Fibroblast of the aortic adventitia (primary cell): ENCODE measurements around the gene OSBPL5. TPM values are rescaled to one million over a fixed set of nuclear protein-coding genes. Genes with fewer than 3 reads are reported as not detected.

ENCODE experiments used
- DNase-seq: peaks from one replicate; pipeline ENCODE4 v3.0.0-alpha.2; 2010; ENCODE audit warnings: low read depth
- H3K4me3 ChIP-seq: 2 replicates; pipeline ENCODE4 v1.5.1; 2011; ENCODE audit warnings: low read depth, mild to moderate bottlenecking, control low read depth, low read length, moderate library complexity
- CTCF ChIP-seq: IDR thresholded peaks from 2 replicates; pipeline ENCODE4 v1.5.1; 2011; ENCODE audit warnings: mild to moderate bottlenecking, low read length, control low read depth, inconsistent platforms; ENCODE audit not compliant: insufficient read depth
- small RNA-seq: library from RNA; depleted of rRNA; stranded (forward); fragments of <200 nt; gene quantifications from one replicate; pipeline ENCODE3, GENCODE V24; 2012
- total RNA-seq: library from RNA; depleted of rRNA; stranded (reverse); fragments of >200 nt; gene quantifications from 2 replicates; pipeline ENCODE4 v1.2.3, GENCODE V29; 2012; ENCODE audit warnings: low replicate concordance

Gene OSBPL5
- total RNA-seq, 1 donor: 24.8 TPM

- peak; percentile 48 for DNase-seq
- no peak overlapping the region for H3K4me3 ChIP-seq
- no peak for TF ChIP-seq CTCF
These were observed 121.1 kb downstream of the OSBPL5 start for GRCh38 chr11:3044004-3044403.

GRCh38 chr11:3043315-3043871 is 121.7 kb downstream of the OSBPL5 start:
- peak; percentile 73 for DNase-seq
- TF ChIP-seq CTCF: no peak
- H3K4me3 ChIP-seq: no peak overlapping the region

GRCh38 chr11:3042496-3043314 is 122.4 kb downstream of the OSBPL5 start:
- TF ChIP-seq CTCF: no peak
- DNase-seq: no peak
- no peak overlapping the region for H3K4me3 ChIP-seq

- no peak for TF ChIP-seq CTCF
- DNase-seq: no peak
These were observed 123.2 kb downstream of the OSBPL5 start for GRCh38 chr11:3041699-3042441.

GRCh38 chr11:3040881-3041280 is 124.2 kb downstream of the OSBPL5 start:
- DNase-seq: no peak
- no peak for TF ChIP-seq CTCF
- no peak overlapping the region for H3K4me3 ChIP-seq

More at GRCh38 chr11:3041699-3042441, 123.2 kb downstream of the OSBPL5 start:
- no peak overlapping the region for H3K4me3 ChIP-seq

- no peak for TF ChIP-seq CTCF
- no peak for DNase-seq
These were observed 127.2 kb downstream of the OSBPL5 start for GRCh38 chr11:3037945-3038271.

More at GRCh38 chr11:3037945-3038271, 127.2 kb downstream of the OSBPL5 start:
- H3K4me3 ChIP-seq: no peak overlapping the region

Small RNAs within 50 kb of the gene (small RNA-seq; reads per million reads assigned to genes)
- gene RNU1-91P: not detected

Other genes starting within 250 kb of the OSBPL5 start
- 1.2 and 3.8 TPM in 2 replicates for gene PHLDA2, start 235.9 kb downstream of the OSBPL5 start, total RNA-seq
- 99.6 and 111 TPM in 2 replicates for gene NAP1L4, start 173.0 kb downstream of the OSBPL5 start, total RNA-seq
- gene CARS1, start 107.9 kb downstream of the OSBPL5 start, total RNA-seq: 51.6 and 95.8 TPM in 2 replicates
- not detected in 2 replicates for gene MRGPRG, start 53.5 kb upstream of the OSBPL5 start, total RNA-seq
- not detected in 2 replicates for gene MRGPRE, start 67.1 kb upstream of the OSBPL5 start, total RNA-seq
- 11.4 and 18.1 TPM in 2 replicates for gene ZNF195, start 213.8 kb upstream of the OSBPL5 start, total RNA-seq